Measurements from ENCODE around the gene CLSTN2. TPM values are rescaled to one million over a fixed set of nuclear protein-coding genes. Genes with fewer than 3 reads are reported as not detected.

CLSTN2 gene
- total and polyA plus RNA-seq, 2 of the 8 experiments (the other 6 are each of a cell fraction or from before 2014, with no cell fraction given): 0.39 to 0.52 TPM

GRCh38 chr3:140113996-140114788, 179.2 kb downstream of the CLSTN2 start:
- Histone ChIP-seq H3K56ac (replicated peaks; ENCODE audit: insufficient read length, low read depth, low read length) (no peak overlapping the region), H3K79me2 (ENCODE audit: control insufficient read depth in 1 of 2, insufficient read depth in 2 of 2, low read length in 2 of 2) (no peaks in the 10 kb centered on the region), H3K9ac (replicated peaks in 1 of 4; ENCODE audit: extremely low read depth in 1 of 4, low read depth in 3 of 4, low read length in 3 of 4) (no peak overlapping the region), H3K27ac (ENCODE audit: low read depth, low read length) (no peak overlapping the region), H3K23me2 (ENCODE audit: low read depth, low read length) (no peaks in the 10 kb centered on the region), H3K79me1 (ENCODE audit: low read depth, low read length) (no peaks in the 10 kb centered on the region), H3K9me3 (ENCODE audit: insufficient read depth in 2 of 2, low read depth in 1 of 2, low read length in 1 of 2) (no peaks in the 10 kb centered on the region), H3K27me3 (replicated peaks in 1 of 4; ENCODE audit: control insufficient read depth in 3 of 4, extremely low read depth in 1 of 4, insufficient read depth in 3 of 4, low read length in 3 of 4) (no peaks in the 10 kb centered on the region), H2BK12ac (ENCODE audit: low read depth, low read length) (no peak overlapping the region), H4K8ac (ENCODE audit: extremely low read depth, insufficient read depth, low read length) (no peak overlapping the region), H3K23ac (ENCODE audit: insufficient read length) (no peak overlapping the region), H2AK5ac (ENCODE audit: low read depth, low read length) (no peak overlapping the region), H2BK20ac (ENCODE audit: low read length) (no peak overlapping the region), H3K18ac (ENCODE audit: extremely low read depth, low read length) (no peak overlapping the region), H2BK5ac (ENCODE audit: low read depth, low read length) (no peak overlapping the region), H3K4me3 (ENCODE audit: extremely low read depth in 1 of 4, insufficient read depth in 2 of 4, low read depth in 3 of 4, low read length in 4 of 4) (no peak overlapping the region), H3K14ac (ENCODE audit: insufficient read length) (no peak overlapping the region), H2BK120ac (replicated peaks; ENCODE audit: low read depth, low read length) (no peak overlapping the region), H3K36me3 (ENCODE audit: control insufficient read depth in 2 of 4, insufficient read depth in 4 of 4, low read length in 3 of 4) (no peaks in the 10 kb centered on the region), H4K5ac (ENCODE audit: insufficient read length, low read depth, low read length) (no peak overlapping the region), H3K4ac (replicated peaks; ENCODE audit: insufficient read length, low read depth, low read length) (no peak overlapping the region), H3K4me1 (replicated peaks in 1 of 4; ENCODE audit: control insufficient read depth in 3 of 4, insufficient read depth in 4 of 4, low read length in 3 of 4) (peaks cover 0 to 8% (median 0%) of the 10 kb centered on the region in 4 experiments; a peak in 1 of 7 replicates), H2AFZ (ENCODE audit: low read length) (no peak overlapping the region), H4K20me1 (replicated peaks in 1 of 2; ENCODE audit: control insufficient read depth in 1 of 2, insufficient read depth in 2 of 2, low read length in 2 of 2) (no peaks in the 10 kb centered on the region), H2BK15ac (ENCODE audit: low read length) (no peak overlapping the region), H3K4me2 (ENCODE audit: insufficient read depth in 1 of 2, low read depth in 2 of 2, low read length in 2 of 2) (no peak overlapping the region), H4K91ac (replicated peaks; ENCODE audit: insufficient read length, low read length) (no peak overlapping the region)
- TF ChIP-seq SIN3A (conservative IDR thresholded peaks at IDR 0.05 in 1 of 2, IDR thresholded peaks at IDR 0.05 in 1 of 2; ENCODE audit: low read depth in 1 of 2, low read length in 2 of 2): no peak
- TF ChIP-seq CHD2 (IDR thresholded peaks at IDR 0.05; ENCODE audit: low read length): no peak
- TF ChIP-seq GABPA (IDR thresholded peaks at IDR 0.05; ENCODE audit: borderline replicate concordance, insufficient read depth, low read length): no peak
- no peak for TF ChIP-seq POU5F1 (IDR thresholded peaks at IDR 0.05; ENCODE audit: low read depth, low read length)
- TF ChIP-seq HDAC2 (IDR thresholded peaks at IDR 0.05; ENCODE audit: borderline replicate concordance in 1 of 2, low read depth in 2 of 2, low read length in 2 of 2): no peak
- TF ChIP-seq RXRA (IDR thresholded peaks at IDR 0.05; ENCODE audit: insufficient read depth, low read depth, low read length): no peak
- WGBS, 2 experiments (ENCODE audit: extremely low coverage in 1 of 2, insufficient coverage in 1 of 2, insufficient read length in 1 of 2, insufficient replicate concordance in 2 of 2, low coverage in 1 of 2, low lambda C conversion rate in 2 of 2, missing lambda C conversion rate in 1 of 2): 91% methylated on average over 3 of the region's 3 CpGs; no CpG with 5 or more reads in 1 of the 2 experiments
- ChIA-PET CTCF (ENCODE audit: partially characterized antibody) (interaction anchor here (2.1 kb wide), 1 partner anchor 21 kb away, joined by 5 read pairs; no protein-coding TSS in a partner anchor), POLR2A (ENCODE audit: partially characterized antibody) (no interaction called here)
- DNase-seq (ENCODE audit: low read depth in 1 of 2, low spot score in 2 of 2): no peak
- no peak for FAIRE-seq

Measured in H1 (cell line).